NT2/D1 (cell line): Measurements from ENCODE around the gene PBX1.

Source experiments
- SUZ12 ChIP-seq: IDR thresholded peaks from 2 replicates; pipeline ENCODE4 v1.6.1; 2011; ENCODE audit not compliant: insufficient read length, insufficient read depth; ENCODE audit errors: extremely low read depth
- YY1 ChIP-seq: IDR thresholded peaks from 2 replicates; pipeline ENCODE4 v1.6.1; 2011; ENCODE audit not compliant: insufficient read length, insufficient read depth
- ZNF274 ChIP-seq: IDR thresholded peaks from 2 replicates; pipeline ENCODE4 v1.6.1; 2011; ENCODE audit warnings: mild to moderate bottlenecking, low read depth, low read length

DNA sequence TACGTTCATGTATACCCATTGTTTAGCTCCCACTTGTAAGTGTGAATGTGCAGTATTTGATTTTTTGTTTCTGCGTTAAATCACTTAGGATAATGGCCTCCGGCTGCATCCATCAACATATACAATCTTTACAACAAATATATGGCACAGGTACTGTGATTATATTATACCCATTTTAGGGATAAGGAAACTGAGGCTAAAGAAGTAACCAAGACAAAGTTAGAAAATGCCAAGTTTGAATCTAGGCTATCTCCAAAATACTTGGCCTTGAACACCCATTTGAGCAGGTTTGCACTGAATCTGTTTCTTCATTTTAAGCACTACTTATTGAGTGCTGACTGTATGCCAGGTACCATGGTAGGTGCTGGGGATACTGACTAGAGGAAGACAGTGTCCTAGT lies 149.6 kb downstream of the PBX1 start:
- no peak for TF ChIP-seq YY1
- no peak for TF ChIP-seq SUZ12
- no peak for TF ChIP-seq ZNF274
